SIG-M5 treated with dmso at 0.1 percent for 504 hours (cell line): Measurements from ENCODE around the gene MCC.

Source experiments
- DNase-seq: peaks from one replicate; lab custom pipeline; 2025; ENCODE audit not compliant: unreplicated experiment; lab: John Stamatoyannopoulos, UW

Gene MCC

GRCh38 chr5:113062869-113063508 is 425.3 kb downstream of the MCC start:
- no peak for DNase-seq

- no peak for DNase-seq
These were observed 426.1 kb downstream of the MCC start for GRCh38 chr5:113061846-113062780.

- no peak for DNase-seq
These were observed 427.7 kb downstream of the MCC start for GRCh38 chr5:113060408-113061025.

- no peak for DNase-seq
These were observed 428.8 kb downstream of the MCC start for GRCh38 chr5:113059232-113060040.

- no peak for DNase-seq
These were observed 429.5 kb downstream of the MCC start for GRCh38 chr5:113058706-113059226.

- no peak for DNase-seq
These were observed 430.0 kb downstream of the MCC start for GRCh38 chr5:113058269-113058668.

GRCh38 chr5:113057557-113057984 is 430.7 kb downstream of the MCC start:
- DNase-seq: no peak

- DNase-seq: peak; percentile 40
These were observed 431.3 kb downstream of the MCC start for GRCh38 chr5:113056988-113057387.

GRCh38 chr5:113054899-113055298 is 433.4 kb downstream of the MCC start:
- no peak for DNase-seq

- no peak for DNase-seq
These were observed 434.7 kb downstream of the MCC start for GRCh38 chr5:113053511-113053995.

- no peak for DNase-seq
These were observed 436.0 kb downstream of the MCC start for GRCh38 chr5:113052041-113052795.

GRCh38 chr5:113050721-113051382 is 437.4 kb downstream of the MCC start:
- DNase-seq: no peak

- no peak for DNase-seq
These were observed 439.3 kb downstream of the MCC start for GRCh38 chr5:113048931-113049330.

GRCh38 chr5:113047733-113048652 is 440.3 kb downstream of the MCC start:
- peak; percentile 84 for DNase-seq

GRCh38 chr5:113047234-113047633 is 441.0 kb downstream of the MCC start:
- no peak for DNase-seq

GRCh38 chr5:113044776-113045465 is 443.3 kb downstream of the MCC start:
- no peak for DNase-seq

- DNase-seq: no peak
These were observed 444.7 kb downstream of the MCC start for GRCh38 chr5:113043491-113043931.
